Liver (tissue), 9 donors: ENCODE results near the gene OOSP2. TPM values are rescaled to one million over a fixed set of nuclear protein-coding genes. Genes with fewer than 3 reads are reported as not detected.

Experiments
- DNase-seq: peaks from one replicate; pipeline ENCODE4 v3.0.0-alpha.2; 2017; ENCODE audit warnings: low spot score
- H3K27ac ChIP-seq, 2 donors: one replicate each; pipeline ENCODE4 v1.7.0; 2013; ENCODE audit warnings: inconsistent platforms in 2 of 2, low read length in 2 of 2, control low read depth in 1 of 2, low read depth in 1 of 2, mild to moderate bottlenecking in 1 of 2
- H3K27me3 ChIP-seq, 4 donors: one replicate each; pipeline versions ENCODE4 v1.6.1 to v1.7.0; 2013; ENCODE audit warnings: low read length in 3 of 4, inconsistent platforms in 1 of 4, mild to moderate bottlenecking in 1 of 4, moderate library complexity in 1 of 4; ENCODE audit not compliant: control insufficient read depth in 4 of 4, insufficient read depth in 4 of 4
- H3K36me3 ChIP-seq, 4 donors: one replicate each; pipeline versions ENCODE4 v1.6.1 to v1.7.0; 2013; ENCODE audit warnings: low read length in 3 of 4, mild to moderate bottlenecking in 3 of 4, low read depth in 1 of 4, moderate library complexity in 1 of 4; ENCODE audit not compliant: control insufficient read depth in 4 of 4, insufficient read depth in 3 of 4
- H3K4me1 ChIP-seq, 4 donors: one replicate each; pipeline versions ENCODE4 v1.6.1 to v1.7.0; 2013; ENCODE audit warnings: low read length in 3 of 4, mild to moderate bottlenecking in 3 of 4, moderate library complexity in 1 of 4; ENCODE audit not compliant: control insufficient read depth in 4 of 4, insufficient read depth in 4 of 4
- H3K4me3 ChIP-seq, 3 donors: one replicate each; pipeline versions ENCODE4 v1.6.1 to v1.7.0; 2013; ENCODE audit warnings: low read length in 3 of 3, control low read depth in 1 of 3, low read depth in 1 of 3, mild to moderate bottlenecking in 1 of 3
- H3K9ac ChIP-seq, 2 donors: one replicate each; pipeline ENCODE4 v1.7.0; 2013; ENCODE audit warnings: low read length in 2 of 2, mild to moderate bottlenecking in 2 of 2, moderate library complexity in 2 of 2, control low read depth in 1 of 2, low read depth in 1 of 2
- H3K9me3 ChIP-seq, 4 donors: one replicate each; pipeline versions ENCODE4 v1.6.1 to v1.7.0; 2013; ENCODE audit warnings: low read length in 3 of 4; ENCODE audit not compliant: control insufficient read depth in 4 of 4
- EGR1 ChIP-seq, 2 donors: IDR thresholded peaks; 2 replicates each; pipeline ENCODE4 v1.6.1; 2016 to 2018; ENCODE audit warnings: antibody characterized with exemption in 2 of 2, low read depth in 2 of 2
- FOXA1 ChIP-seq: IDR thresholded peaks from 2 replicates; pipeline ENCODE4 v1.6.1; 2016; ENCODE audit warnings: antibody characterized with exemption
- FOXA2 ChIP-seq: IDR thresholded peaks from 2 replicates; pipeline ENCODE4 v1.6.1; 2016; ENCODE audit warnings: antibody characterized with exemption
- GABPA ChIP-seq, 2 donors: IDR thresholded peaks in 1 of 2; conservative IDR thresholded peaks in 1 of 2; 2 replicates each; pipeline ENCODE4 v1.6.1; 2016; ENCODE audit warnings: antibody characterized with exemption in 2 of 2, mild to moderate bottlenecking in 1 of 2, moderate library complexity in 1 of 2
- HNF4A ChIP-seq, 2 donors: conservative IDR thresholded peaks; 2 replicates each; pipeline ENCODE4 v1.6.1; 2016; ENCODE audit warnings: antibody characterized with exemption in 2 of 2, mild to moderate bottlenecking in 2 of 2
- HNF4G ChIP-seq: IDR thresholded peaks from 2 replicates; pipeline ENCODE4 v1.6.1; 2016; ENCODE audit warnings: antibody characterized with exemption
- JUND ChIP-seq, 2 donors: IDR thresholded peaks; 2 replicates each; pipeline ENCODE4 v1.6.1; 2016; ENCODE audit warnings: antibody characterized with exemption in 2 of 2
- NR2F2 ChIP-seq: IDR thresholded peaks from 2 replicates; pipeline ENCODE4 v1.6.1; 2016; ENCODE audit warnings: antibody characterized with exemption
- RAD21 ChIP-seq, 2 donors: IDR thresholded peaks; 2 replicates each; pipeline ENCODE4 v1.6.1; 2016; ENCODE audit warnings: antibody characterized with exemption in 2 of 2, mild to moderate bottlenecking in 2 of 2
- RXRA ChIP-seq, 2 donors: IDR thresholded peaks; 2 replicates each; pipeline ENCODE4 v1.6.1; 2017 to 2018; ENCODE audit warnings: antibody characterized with exemption in 2 of 2, mild to moderate bottlenecking in 1 of 2
- SP1 ChIP-seq: IDR thresholded peaks from 2 replicates; pipeline ENCODE4 v1.6.1; 2018; ENCODE audit warnings: antibody characterized with exemption, mild to moderate bottlenecking
- TAF1 ChIP-seq: conservative IDR thresholded peaks from 2 replicates; pipeline ENCODE4 v1.6.1; 2016; ENCODE audit warnings: antibody characterized with exemption, mild to moderate bottlenecking
- YY1 ChIP-seq: IDR thresholded peaks from 2 replicates; pipeline ENCODE4 v1.6.1; 2016; ENCODE audit warnings: antibody characterized with exemption, mild to moderate bottlenecking
- WGBS: extraction: QIAGEN DNeasy Blood & Tissue Kit; methylation state at CpG from one replicate; pipeline ENCODE4 v1.1.7; 2013; 5-methylcytosine and 5-hydroxymethylcytosine counted together
- polyA plus RNA-seq, 2 donors: library from polyadenylated mRNA; stranded (reverse) in 1 of 2; unstranded in 1 of 2; fragments of 200-250 nt in 1 of 2; fragments of >200 nt in 1 of 2; fragmentation: Nextera tagmentation in 1 of 2; extraction: Ambion mirVana in 1 of 2; gene quantifications; one replicate each; pipeline versions ENCODE4 v1.2.1 to v1.2.3, GENCODE V29; 2013 to 2015
- total RNA-seq, 2 donors: library from RNA; depleted of rRNA; stranded (reverse); fragments of >200 nt; gene quantifications; one replicate each; pipeline ENCODE4 v1.2.3, GENCODE V29; 2014
- TF ChIP-seq, protein P1 (sequence below): IDR thresholded peaks from 2 replicates; pipeline ENCODE4 v1.6.1; 2016; ENCODE audit warnings: antibody characterized with exemption
- TF ChIP-seq, protein P2 (sequence below): IDR thresholded peaks from 2 replicates; pipeline ENCODE4 v1.6.1; 2016; ENCODE audit warnings: antibody characterized with exemption
- TF ChIP-seq, protein P3 (sequence below): IDR thresholded peaks from 2 replicates; pipeline ENCODE4 v1.6.1; 2016; ENCODE audit warnings: antibody characterized with exemption
- TF ChIP-seq, protein P4 (sequence below): IDR thresholded peaks from 2 replicates; pipeline ENCODE4 v1.6.1; 2016; ENCODE audit warnings: antibody characterized with exemption, mild to moderate bottlenecking
- donor health status: healthy.
- donor health status: healthy.
- donor health status: healthy.
- donor health status: healthy.
- donor health status: healthy.

Gene OOSP2
- total and polyA plus RNA-seq, 4 donors: not detected

DNA sequence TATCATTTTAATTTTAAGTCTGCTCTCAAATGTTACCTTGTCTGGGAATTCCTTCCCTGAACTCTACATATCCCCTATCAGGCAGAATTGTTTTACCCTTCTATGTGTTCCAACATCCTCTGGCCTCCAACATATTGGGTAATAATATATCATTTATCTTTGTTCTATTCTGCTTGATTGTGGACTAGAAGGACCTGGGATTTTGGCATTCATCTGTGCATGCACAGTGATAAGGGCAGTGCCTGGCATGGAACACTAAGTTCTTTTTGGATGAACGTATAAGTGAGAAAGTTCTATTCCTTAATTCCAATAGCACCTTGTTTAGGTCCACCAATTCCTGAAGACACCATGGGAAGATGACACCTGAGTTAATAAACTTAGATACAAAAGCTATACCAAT is 47.0 kb downstream of the OOSP2 start:
- H3K4me3 ChIP-seq: no peak overlapping the region
- 83% methylated on average over 1 of the region's 1 CpG for WGBS
- no peak overlapping the region for H3K9ac ChIP-seq
- no peak for DNase-seq
- TF ChIP-seq EGR1 (IDR thresholded peaks at IDR 0.05; ENCODE audit: low read depth in 2 of 2) (no peak), HNF4G (no peak), JUND (IDR thresholded peaks at IDR 0.05) (no peak), RXRA (IDR thresholded peaks at IDR 0.05) (no peak), TAF1 (no peak)
- TF ChIP-seq, protein P1, sequence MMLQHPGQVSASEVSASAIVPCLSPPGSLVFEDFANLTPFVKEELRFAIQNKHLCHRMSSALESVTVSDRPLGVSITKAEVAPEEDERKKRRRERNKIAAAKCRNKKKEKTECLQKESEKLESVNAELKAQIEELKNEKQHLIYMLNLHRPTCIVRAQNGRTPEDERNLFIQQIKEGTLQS: no peak
- H3K4me1 ChIP-seq: no peaks in the 10 kb centered on the region
- peaks cover 0 to 3% (median 0%) of the 10 kb centered on the region in 4 donors for H3K27me3 ChIP-seq
- peaks cover 0 to 5% (median 0%) of the 10 kb centered on the region in 4 donors for H3K9me3 ChIP-seq
- no peaks in the 10 kb centered on the region for H3K36me3 ChIP-seq
- H3K27ac ChIP-seq: no peak overlapping the region

DNA sequence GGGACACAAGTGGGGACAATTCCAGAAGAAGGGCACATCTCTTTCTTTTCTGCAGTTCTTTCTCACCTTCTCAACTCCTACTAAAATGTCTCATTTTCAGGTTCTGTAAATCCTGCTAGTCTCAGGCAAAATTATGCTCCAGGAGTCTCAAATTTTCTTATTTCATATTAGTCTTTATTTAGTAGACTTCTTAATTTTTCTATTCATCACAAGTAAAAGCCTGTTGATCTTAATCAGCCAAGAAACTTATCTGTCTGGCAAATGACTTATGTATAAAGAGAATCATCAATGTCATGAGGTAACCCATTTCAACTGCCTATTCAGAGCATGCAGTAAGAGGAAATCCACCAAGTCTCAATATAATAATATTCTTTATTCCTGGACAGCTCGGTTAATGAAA is 48.2 kb downstream of the OOSP2 start, which contains the start of gene MS4A2:
TSS of gene MS4A2 (plus strand) at position 301 of the 400 bp plus-strand sequence. CDS start 102 bp downstream, outside the sequence.
- H3K36me3 ChIP-seq: no peaks in the 10 kb centered on the region
- H3K4me3 ChIP-seq: no peak within 1 kb of the TSS
- no peak for DNase-seq

DNA sequence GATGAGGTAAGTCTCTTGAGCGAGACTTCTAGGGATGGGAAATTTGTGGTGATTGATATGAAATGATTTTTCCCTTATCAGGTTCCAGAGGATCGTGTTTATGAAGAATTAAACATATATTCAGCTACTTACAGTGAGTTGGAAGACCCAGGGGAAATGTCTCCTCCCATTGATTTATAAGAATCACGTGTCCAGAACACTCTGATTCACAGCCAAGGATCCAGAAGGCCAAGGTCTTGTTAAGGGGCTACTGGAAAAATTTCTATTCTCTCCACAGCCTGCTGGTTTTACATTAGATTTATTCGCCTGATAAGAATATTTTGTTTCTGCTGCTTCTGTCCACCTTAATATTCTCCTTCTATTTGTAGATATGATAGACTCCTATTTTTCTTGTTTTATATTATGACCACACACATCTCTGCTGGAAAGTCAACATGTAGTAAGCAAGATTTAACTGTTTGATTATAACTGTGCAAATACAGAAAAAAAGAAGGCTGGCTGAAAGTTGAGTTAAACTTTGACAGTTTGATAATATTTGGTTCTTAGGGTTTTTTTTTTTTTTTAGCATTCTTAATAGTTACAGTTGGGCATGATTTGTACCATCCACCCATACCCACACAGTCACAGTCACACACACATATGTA is 55.4 kb downstream of the OOSP2 start:
- Histone ChIP-seq H3K27ac (no peak overlapping the region), H3K4me1 (peaks cover 0 to 3% (median 0%) of the 10 kb centered on the region in 4 donors), H3K4me3 (no peak overlapping the region), H3K9ac (peak overlapping the region in 1 of 2 donors; percentile 47), H3K36me3 (no peaks in the 10 kb centered on the region), H3K27me3 (no peaks in the 10 kb centered on the region), H3K9me3 (no peaks in the 10 kb centered on the region)
- WGBS: 51% methylated on average over 4 of the region's 4 CpGs
- no peak for DNase-seq
- TF ChIP-seq SP1 (no peak), FOXA1 (no peak), NR2F2 (no peak), FOXA2 (no peak), TAF1 (no peak), RXRA (IDR thresholded peaks at IDR 0.05) (no peak), JUND (IDR thresholded peaks at IDR 0.05) (no peak), YY1 (no peak), GABPA (IDR thresholded peaks at IDR 0.05 in 1 of 2, conservative IDR thresholded peaks at IDR 0.05 in 1 of 2) (no peak), HNF4G (no peak), HNF4A (conservative IDR thresholded peaks at IDR 0.05) (no peak), RAD21 (IDR thresholded peaks at IDR 0.05) (no peak), EGR1 (IDR thresholded peaks at IDR 0.05; ENCODE audit: low read depth in 2 of 2) (no peak)
- TF ChIP-seq, protein P2, sequence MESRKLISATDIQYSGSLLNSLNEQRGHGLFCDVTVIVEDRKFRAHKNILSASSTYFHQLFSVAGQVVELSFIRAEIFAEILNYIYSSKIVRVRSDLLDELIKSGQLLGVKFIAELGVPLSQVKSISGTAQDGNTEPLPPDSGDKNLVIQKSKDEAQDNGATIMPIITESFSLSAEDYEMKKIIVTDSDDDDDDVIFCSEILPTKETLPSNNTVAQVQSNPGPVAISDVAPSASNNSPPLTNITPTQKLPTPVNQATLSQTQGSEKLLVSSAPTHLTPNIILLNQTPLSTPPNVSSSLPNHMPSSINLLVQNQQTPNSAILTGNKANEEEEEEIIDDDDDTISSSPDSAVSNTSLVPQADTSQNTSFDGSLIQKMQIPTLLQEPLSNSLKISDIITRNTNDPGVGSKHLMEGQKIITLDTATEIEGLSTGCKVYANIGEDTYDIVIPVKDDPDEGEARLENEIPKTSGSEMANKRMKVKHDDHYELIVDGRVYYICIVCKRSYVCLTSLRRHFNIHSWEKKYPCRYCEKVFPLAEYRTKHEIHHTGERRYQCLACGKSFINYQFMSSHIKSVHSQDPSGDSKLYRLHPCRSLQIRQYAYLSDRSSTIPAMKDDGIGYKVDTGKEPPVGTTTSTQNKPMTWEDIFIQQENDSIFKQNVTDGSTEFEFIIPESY: no peak
- TF ChIP-seq, protein P3, sequence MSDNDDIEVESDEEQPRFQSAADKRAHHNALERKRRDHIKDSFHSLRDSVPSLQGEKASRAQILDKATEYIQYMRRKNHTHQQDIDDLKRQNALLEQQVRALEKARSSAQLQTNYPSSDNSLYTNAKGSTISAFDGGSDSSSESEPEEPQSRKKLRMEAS: no peak
- TF ChIP-seq, protein P4, sequence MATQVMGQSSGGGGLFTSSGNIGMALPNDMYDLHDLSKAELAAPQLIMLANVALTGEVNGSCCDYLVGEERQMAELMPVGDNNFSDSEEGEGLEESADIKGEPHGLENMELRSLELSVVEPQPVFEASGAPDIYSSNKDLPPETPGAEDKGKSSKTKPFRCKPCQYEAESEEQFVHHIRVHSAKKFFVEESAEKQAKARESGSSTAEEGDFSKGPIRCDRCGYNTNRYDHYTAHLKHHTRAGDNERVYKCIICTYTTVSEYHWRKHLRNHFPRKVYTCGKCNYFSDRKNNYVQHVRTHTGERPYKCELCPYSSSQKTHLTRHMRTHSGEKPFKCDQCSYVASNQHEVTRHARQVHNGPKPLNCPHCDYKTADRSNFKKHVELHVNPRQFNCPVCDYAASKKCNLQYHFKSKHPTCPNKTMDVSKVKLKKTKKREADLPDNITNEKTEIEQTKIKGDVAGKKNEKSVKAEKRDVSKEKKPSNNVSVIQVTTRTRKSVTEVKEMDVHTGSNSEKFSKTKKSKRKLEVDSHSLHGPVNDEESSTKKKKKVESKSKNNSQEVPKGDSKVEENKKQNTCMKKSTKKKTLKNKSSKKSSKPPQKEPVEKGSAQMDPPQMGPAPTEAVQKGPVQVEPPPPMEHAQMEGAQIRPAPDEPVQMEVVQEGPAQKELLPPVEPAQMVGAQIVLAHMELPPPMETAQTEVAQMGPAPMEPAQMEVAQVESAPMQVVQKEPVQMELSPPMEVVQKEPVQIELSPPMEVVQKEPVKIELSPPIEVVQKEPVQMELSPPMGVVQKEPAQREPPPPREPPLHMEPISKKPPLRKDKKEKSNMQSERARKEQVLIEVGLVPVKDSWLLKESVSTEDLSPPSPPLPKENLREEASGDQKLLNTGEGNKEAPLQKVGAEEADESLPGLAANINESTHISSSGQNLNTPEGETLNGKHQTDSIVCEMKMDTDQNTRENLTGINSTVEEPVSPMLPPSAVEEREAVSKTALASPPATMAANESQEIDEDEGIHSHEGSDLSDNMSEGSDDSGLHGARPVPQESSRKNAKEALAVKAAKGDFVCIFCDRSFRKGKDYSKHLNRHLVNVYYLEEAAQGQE: no peak
- TF ChIP-seq, protein P1: no peak

More for the DNA sequence above, 48.2 kb downstream of the OOSP2 start, which contains the start of gene MS4A2:
- TF ChIP-seq, protein P2: no peak
- TF ChIP-seq JUND (IDR thresholded peaks at IDR 0.05) (no peak), TAF1 (no peak)
- H3K9ac ChIP-seq: no peak within 1 kb of the TSS
- H3K27me3 ChIP-seq: peaks cover 0 to 3% (median 0%) of the 10 kb centered on the region in 4 donors
- H3K4me1 ChIP-seq: no peaks in the 10 kb centered on the region
- no peak within 1 kb of the TSS for H3K27ac ChIP-seq
- H3K9me3 ChIP-seq: peaks cover 0 to 5% (median 0%) of the 10 kb centered on the region in 4 donors
- 81% methylated on average over 1 of the region's 1 CpG for WGBS
